ACC112 (cell line): Measurements from ENCODE around the gene GMNC.

ENCODE experiments used
- H2AFZ ChIP-seq: fragments of 200-600 bp; sonication (generic); one replicate; pipeline ENCODE4 v1.6.0; 2017; ENCODE audit warnings: antibody characterized with exemption, low read length; ENCODE audit not compliant: unreplicated experiment
- H3K27ac ChIP-seq: fragments of 200-600 bp; sonication (generic); 2 replicates; pipeline ENCODE4 v1.5.1; 2014; ENCODE audit warnings: low read depth, mild to moderate bottlenecking, antibody characterized with exemption, low read length, moderate library complexity
- H3K27me3 ChIP-seq: fragments of 200-600 bp; sonication (generic); 2 replicates; pipeline ENCODE4 v1.6.1; 2014; ENCODE audit warnings: mild to moderate bottlenecking, antibody characterized with exemption, low read length, moderate library complexity, mixed read lengths; ENCODE audit not compliant: insufficient read depth
- H3K36me3 ChIP-seq: fragments of 200-600 bp; sonication (generic); 2 replicates; pipeline ENCODE4 v1.6.1; 2016; ENCODE audit warnings: mild to moderate bottlenecking, antibody characterized with exemption, low read length, moderate library complexity, mixed read lengths; ENCODE audit not compliant: insufficient read depth
- H3K4me1 ChIP-seq: fragments of 200-600 bp; sonication (generic); one replicate; pipeline ENCODE4 v1.6.1; 2016; ENCODE audit warnings: low read length, mixed read lengths; ENCODE audit not compliant: insufficient read depth, unreplicated experiment, control insufficient read depth
- H3K4me3 ChIP-seq: fragments of 200-600 bp; sonication (generic); 2 replicates; pipeline ENCODE4 v1.5.1; 2014; ENCODE audit warnings: mild to moderate bottlenecking, low read depth, low read length
- H3K79me2 ChIP-seq: fragments of 200-600 bp; sonication (generic); one replicate; pipeline ENCODE4 v1.6.0; 2016; ENCODE audit warnings: low read length; ENCODE audit not compliant: control insufficient read depth, unreplicated experiment, insufficient read depth

Gene GMNC

GRCh38 chr3:190862209-190863118 is at the start of gene GMNC:
Gene GMNC, minus strand, starts transcription at chr3:190862694. Its CDS starts 79 bp downstream, at chr3:190862615.
- Histone ChIP-seq H2AFZ (peak within 1 kb of the TSS; percentile 90), H3K79me2 (no peaks in the 10 kb centered on the region), H3K27me3 (no peaks in the 10 kb centered on the region), H3K36me3 (no peaks in the 10 kb centered on the region), H3K27ac (peak within 1 kb of the TSS; percentile 11; the same call in 1 of the 2 replicates), H3K4me1 (peaks cover 3% of the 10 kb centered on the region), H3K4me3 (peak within 1 kb of the TSS; percentile 93)

GRCh38 chr3:190911382-190911781 is 48.9 kb upstream of the GMNC start:
- H2AFZ ChIP-seq: no peak overlapping the region
- no peaks in the 10 kb centered on the region for H3K36me3 ChIP-seq
- no peaks in the 10 kb centered on the region for H3K4me1 ChIP-seq
- H3K27ac ChIP-seq: no peak overlapping the region
- H3K4me3 ChIP-seq: no peak overlapping the region
- no peaks in the 10 kb centered on the region for H3K79me2 ChIP-seq
- no peaks in the 10 kb centered on the region for H3K27me3 ChIP-seq

GRCh38 chr3:190909908-190910307 is 47.4 kb upstream of the GMNC start:
- Histone ChIP-seq H3K4me1 (no peaks in the 10 kb centered on the region), H3K4me3 (no peak overlapping the region), H3K79me2 (no peaks in the 10 kb centered on the region), H3K27ac (no peak overlapping the region), H3K27me3 (no peaks in the 10 kb centered on the region), H3K36me3 (no peaks in the 10 kb centered on the region), H2AFZ (no peak overlapping the region)

GRCh38 chr3:190903156-190903555 is 40.7 kb upstream of the GMNC start:
- Histone ChIP-seq H3K4me3 (no peak overlapping the region), H3K4me1 (no peaks in the 10 kb centered on the region), H3K79me2 (no peaks in the 10 kb centered on the region), H3K27me3 (no peaks in the 10 kb centered on the region), H3K27ac (no peak overlapping the region), H3K36me3 (no peaks in the 10 kb centered on the region), H2AFZ (no peak overlapping the region)

- Histone ChIP-seq H3K27ac (no peak overlapping the region), H2AFZ (no peak overlapping the region), H3K4me1 (no peaks in the 10 kb centered on the region), H3K79me2 (no peaks in the 10 kb centered on the region), H3K4me3 (no peak overlapping the region), H3K36me3 (no peaks in the 10 kb centered on the region), H3K27me3 (no peaks in the 10 kb centered on the region)
Measured at GRCh38 chr3:190902292-190902691, 39.8 kb upstream of the GMNC start.

GRCh38 chr3:190892395-190892902 is 30.0 kb upstream of the GMNC start:
- Histone ChIP-seq H3K27me3 (no peaks in the 10 kb centered on the region), H3K4me1 (no peaks in the 10 kb centered on the region), H3K4me3 (no peak overlapping the region), H3K36me3 (no peaks in the 10 kb centered on the region), H3K79me2 (no peaks in the 10 kb centered on the region), H2AFZ (no peak overlapping the region), H3K27ac (no peak overlapping the region)

- Histone ChIP-seq H3K4me1 (no peaks in the 10 kb centered on the region), H3K36me3 (no peaks in the 10 kb centered on the region), H3K27ac (no peak overlapping the region), H3K27me3 (no peaks in the 10 kb centered on the region), H3K4me3 (no peak overlapping the region), H2AFZ (no peak overlapping the region), H3K79me2 (no peaks in the 10 kb centered on the region)
Measured at GRCh38 chr3:190886945-190887344, 24.5 kb upstream of the GMNC start.

- Histone ChIP-seq H3K27ac (no peak overlapping the region), H3K4me3 (0 out of 2 replicates have a peak overlapping the region, but pooled peaks have one; percentile 46), H3K4me1 (no peaks in the 10 kb centered on the region), H3K27me3 (no peaks in the 10 kb centered on the region), H3K36me3 (no peaks in the 10 kb centered on the region), H3K79me2 (no peaks in the 10 kb centered on the region), H2AFZ (peak overlapping the region; percentile 95)
Measured at GRCh38 chr3:190883973-190884832, 21.7 kb upstream of the GMNC start.

- Histone ChIP-seq H3K27me3 (no peaks in the 10 kb centered on the region), H2AFZ (no peak overlapping the region)
Measured at GRCh38 chr3:190883141-190883540, 20.6 kb upstream of the GMNC start.

GRCh38 chr3:190877925-190878324 is 15.4 kb upstream of the GMNC start:
- H3K79me2 ChIP-seq: no peaks in the 10 kb centered on the region
- no peaks in the 10 kb centered on the region for H3K27me3 ChIP-seq

More at GRCh38 chr3:190883141-190883540, 20.6 kb upstream of the GMNC start:
- no peaks in the 10 kb centered on the region for H3K79me2 ChIP-seq
- no peak overlapping the region for H3K27ac ChIP-seq
- H3K4me3 ChIP-seq: no peak overlapping the region
- no peaks in the 10 kb centered on the region for H3K36me3 ChIP-seq
- H3K4me1 ChIP-seq: no peaks in the 10 kb centered on the region

More at GRCh38 chr3:190877925-190878324, 15.4 kb upstream of the GMNC start:
- H2AFZ ChIP-seq: no peak overlapping the region
- no peak overlapping the region for H3K27ac ChIP-seq
- H3K36me3 ChIP-seq: no peaks in the 10 kb centered on the region
- H3K4me1 ChIP-seq: no peaks in the 10 kb centered on the region
- H3K4me3 ChIP-seq: no peak overlapping the region
